Breast epithelium (tissue), 4 donors: Measurements from ENCODE around the gene NUP43. TPM values are rescaled to one million over a fixed set of nuclear protein-coding genes. Genes with fewer than 3 reads are reported as not detected.

ENCODE experiments used
- DNase-seq, 2 donors: peaks; one replicate each; pipeline ENCODE4 v3.0.0-alpha.2; 2019; ENCODE audit warnings: low spot score in 2 of 2
- H3K27ac ChIP-seq, 2 donors: fragments of 200-600 bp; sonication (generic) in 1 of 2; one replicate each; pipeline ENCODE4 v1.5.1; 2016 to 2019; ENCODE audit warnings: mild to moderate bottlenecking in 1 of 2
- H3K27me3 ChIP-seq, 2 donors: fragments of 200-600 bp; sonication (generic) in 1 of 2; one replicate each; pipeline versions ENCODE4 v1.5.1 to v1.6.0; 2017 to 2019; ENCODE audit warnings: control low read depth in 1 of 2, mild to moderate bottlenecking in 1 of 2
- H3K36me3 ChIP-seq: fragments of 200-600 bp; one replicate; pipeline ENCODE4 v1.5.1; 2019
- H3K4me1 ChIP-seq, 2 donors: fragments of 200-600 bp; sonication (generic); one replicate each; pipeline ENCODE4 v1.5.1; 2016 to 2019; ENCODE audit warnings: control low read depth in 1 of 2
- H3K4me3 ChIP-seq, 3 donors: fragments of 200-600 bp; sonication (generic); 1 replicate in 2 of 3; 2 replicates in 1 of 3; pipeline ENCODE4 v1.5.1; 2016 to 2019; ENCODE audit warnings: mild to moderate bottlenecking in 3 of 3, moderate library complexity in 2 of 3
- H3K9me3 ChIP-seq, 2 donors: fragments of 200-600 bp; sonication (generic) in 1 of 2; one replicate each; pipeline ENCODE4 v1.5.1; 2016 to 2019; ENCODE audit warnings: control low read depth in 1 of 2
- POLR2A ChIP-seq: fragments of 450-650 bp; IDR thresholded peaks from one replicate; pipeline ENCODE4 v1.6.1; 2016; ENCODE audit warnings: antibody characterized with exemption, mild to moderate bottlenecking, moderate library complexity
- POLR2AphosphoS5 ChIP-seq, 3 donors: sonication (generic); formaldehyde crosslinking; IDR thresholded peaks; one replicate each; pipeline ENCODE4 v1.6.1; 2017; ENCODE audit warnings: antibody characterized with exemption in 3 of 3
- intact Hi-C: fragments of 100-400 bp; cut with DNase I; formaldehyde crosslinking; loops from one replicate; pipeline ENCODE4 v1.15.1; 2023; ENCODE audit warnings: low total_unique reads
- total RNA-seq, 3 donors: library from RNA; depleted of rRNA; stranded (reverse); fragments of >200 nt; gene quantifications; one replicate each; pipeline ENCODE4 v1.1.0, GENCODE V29; 2016
- TF ChIP-seq, protein P1 (sequence below), 3 donors: fragments of 450-650 bp; IDR thresholded peaks; one replicate each; pipeline ENCODE4 v1.5.1; 2016 to 2017; ENCODE audit warnings: antibody characterized with exemption in 3 of 3, mild to moderate bottlenecking in 3 of 3, moderate library complexity in 3 of 3

Gene NUP43
- total RNA-seq, 3 donors from 2014 or later, result 15.5 to 27.8 (median 22.6) TPM

DNA sequence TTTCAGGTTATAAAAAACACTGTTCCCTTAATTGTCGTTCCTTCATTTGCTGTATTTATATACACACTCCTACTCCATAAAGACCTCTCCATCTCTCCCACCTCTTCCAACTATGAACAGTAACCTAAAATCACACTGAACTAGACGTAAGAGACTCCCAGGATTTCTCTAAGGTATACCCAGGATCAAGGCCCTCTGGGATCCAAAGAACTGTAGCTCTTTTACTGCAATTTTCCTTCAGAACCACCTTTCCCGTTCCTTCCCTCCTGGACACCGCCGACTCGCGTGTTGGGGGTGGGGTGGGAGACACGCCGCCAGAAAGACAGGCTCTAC is 29.1 kb downstream of the NUP43 start:
- Histone ChIP-seq H3K27me3 (no peaks in the 10 kb centered on the region), H3K27ac (peak overlapping the region; percentile 99 to 100), H3K9me3 (no peaks in the 10 kb centered on the region), H3K4me3 (peak overlapping the region; percentile 87 to 95 (median 94)), H3K4me1 (no peaks in the 10 kb centered on the region), H3K36me3 (no peaks in the 10 kb centered on the region)
- no peak for DNase-seq
- TF ChIP-seq POLR2AphosphoS5 (IDR thresholded peaks at IDR 0.05), result no peak
- TF ChIP-seq, protein P1, sequence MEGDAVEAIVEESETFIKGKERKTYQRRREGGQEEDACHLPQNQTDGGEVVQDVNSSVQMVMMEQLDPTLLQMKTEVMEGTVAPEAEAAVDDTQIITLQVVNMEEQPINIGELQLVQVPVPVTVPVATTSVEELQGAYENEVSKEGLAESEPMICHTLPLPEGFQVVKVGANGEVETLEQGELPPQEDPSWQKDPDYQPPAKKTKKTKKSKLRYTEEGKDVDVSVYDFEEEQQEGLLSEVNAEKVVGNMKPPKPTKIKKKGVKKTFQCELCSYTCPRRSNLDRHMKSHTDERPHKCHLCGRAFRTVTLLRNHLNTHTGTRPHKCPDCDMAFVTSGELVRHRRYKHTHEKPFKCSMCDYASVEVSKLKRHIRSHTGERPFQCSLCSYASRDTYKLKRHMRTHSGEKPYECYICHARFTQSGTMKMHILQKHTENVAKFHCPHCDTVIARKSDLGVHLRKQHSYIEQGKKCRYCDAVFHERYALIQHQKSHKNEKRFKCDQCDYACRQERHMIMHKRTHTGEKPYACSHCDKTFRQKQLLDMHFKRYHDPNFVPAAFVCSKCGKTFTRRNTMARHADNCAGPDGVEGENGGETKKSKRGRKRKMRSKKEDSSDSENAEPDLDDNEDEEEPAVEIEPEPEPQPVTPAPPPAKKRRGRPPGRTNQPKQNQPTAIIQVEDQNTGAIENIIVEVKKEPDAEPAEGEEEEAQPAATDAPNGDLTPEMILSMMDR (IDR thresholded peaks at IDR 0.05), result no peak
- no peak for TF ChIP-seq POLR2A
- intact Hi-C loops, result no loop called here

GRCh38 chr6:149716181-149716963 is 30.0 kb downstream of the NUP43 start:
- Histone ChIP-seq H3K27me3 (no peaks in the 10 kb centered on the region), H3K9me3 (no peaks in the 10 kb centered on the region), H3K4me3 (peak overlapping the region; percentile 87 to 95 (median 94)), H3K36me3 (no peaks in the 10 kb centered on the region), H3K4me1 (no peaks in the 10 kb centered on the region), H3K27ac (peak overlapping the region in 1 of 2 donors; percentile 99)
- no peak for DNase-seq
- intact Hi-C loops, result no loop called here
- TF ChIP-seq POLR2AphosphoS5 (IDR thresholded peaks at IDR 0.05), result no peak
- TF ChIP-seq POLR2A, result no peak
- TF ChIP-seq, protein P1 (IDR thresholded peaks at IDR 0.05), result no peak

DNA sequence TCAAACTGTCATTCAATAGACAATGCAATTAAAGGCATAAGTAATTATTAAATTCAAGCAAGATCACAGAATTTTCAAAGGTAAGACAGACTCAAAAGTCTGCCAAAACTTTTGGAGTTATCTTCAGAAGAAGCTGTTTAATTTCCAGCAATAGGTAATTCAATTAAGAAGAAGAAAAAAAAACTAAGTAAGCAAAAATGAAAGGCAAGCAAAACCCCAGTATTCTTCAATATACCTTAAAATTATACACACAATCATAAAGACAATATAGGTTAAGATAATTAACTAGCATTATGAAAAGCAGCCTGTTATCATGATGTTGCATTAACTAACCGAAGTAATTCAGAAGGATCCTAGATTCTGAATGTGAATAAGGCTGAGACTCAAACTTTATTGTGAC is 31.9 kb downstream of the NUP43 start:
- Histone ChIP-seq H3K4me1 (no peaks in the 10 kb centered on the region), H3K27ac (no peak overlapping the region), H3K9me3 (no peaks in the 10 kb centered on the region), H3K27me3 (no peaks in the 10 kb centered on the region), H3K36me3 (no peaks in the 10 kb centered on the region), H3K4me3 (no peak overlapping the region)
- TF ChIP-seq, protein P1 (IDR thresholded peaks at IDR 0.05), result no peak
- TF ChIP-seq POLR2AphosphoS5 (IDR thresholded peaks at IDR 0.05) (no peak), POLR2A (no peak)
- DNase-seq, result no peak
- intact Hi-C loops, result loop anchor here (5.0 kb wide), 1 partner anchor 687 kb away; no protein-coding TSS in a partner anchor

DNA sequence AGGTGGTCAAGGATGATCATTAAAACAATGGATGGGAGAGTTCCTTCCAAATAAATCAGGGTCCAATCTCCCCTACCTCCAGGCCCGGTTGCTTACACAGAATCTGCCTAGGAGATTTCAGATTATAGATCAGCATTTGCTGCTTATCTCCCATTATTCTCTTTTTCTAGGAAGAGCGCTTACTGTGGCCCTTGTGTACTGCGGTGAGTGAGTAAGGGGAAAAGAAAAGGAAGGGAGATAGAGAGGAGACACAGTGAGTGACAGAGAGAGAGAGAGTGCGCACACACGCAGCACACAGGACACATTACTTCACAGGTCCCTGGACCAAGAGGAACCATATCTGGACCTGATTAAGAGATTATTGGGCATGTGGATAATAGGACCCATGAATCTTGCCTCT is 34.6 kb downstream of the NUP43 start:
- Histone ChIP-seq H3K27me3 (no peaks in the 10 kb centered on the region), H3K9me3 (no peaks in the 10 kb centered on the region), H3K4me3 (no peak overlapping the region), H3K4me1 (peaks cover 0 to 3% of the 10 kb centered on the region in 2 donors), H3K36me3 (no peaks in the 10 kb centered on the region), H3K27ac (no peak overlapping the region)
- no peak for TF ChIP-seq POLR2A
- TF ChIP-seq, protein P1 (IDR thresholded peaks at IDR 0.05), result no peak
- TF ChIP-seq POLR2AphosphoS5 (IDR thresholded peaks at IDR 0.05), result no peak
- DNase-seq, result no peak
- intact Hi-C loops, result loop anchor here (2.0 to 5.0 kb wide), 2 partner anchors 35 to 684 kb away; partner anchors contain the start of gene NUP43

DNA sequence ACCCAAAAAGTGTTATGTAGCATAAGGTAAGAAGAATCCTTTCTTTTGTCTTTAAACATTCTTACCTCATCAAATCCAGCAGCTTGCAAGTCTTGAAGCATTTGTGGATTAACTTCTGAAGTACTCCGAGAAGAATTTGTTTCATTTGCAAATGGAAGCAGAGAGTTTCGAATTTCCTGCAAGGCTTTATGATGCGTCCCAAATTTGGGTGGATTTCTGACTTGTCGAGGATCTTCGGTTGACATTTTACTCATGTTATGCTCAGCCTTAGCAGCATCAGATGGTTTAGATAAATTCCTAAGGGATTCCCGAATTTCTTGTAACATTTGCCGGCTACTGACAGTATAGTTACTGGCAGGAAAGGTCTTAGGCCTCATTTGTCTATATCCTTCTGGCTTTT is 44.6 kb downstream of the NUP43 start:
- Histone ChIP-seq H3K4me1 (no peaks in the 10 kb centered on the region), H3K36me3 (no peaks in the 10 kb centered on the region), H3K9me3 (no peaks in the 10 kb centered on the region), H3K4me3 (no peak overlapping the region), H3K27me3 (no peaks in the 10 kb centered on the region), H3K27ac (no peak overlapping the region)
- no peak for DNase-seq
- intact Hi-C loops, result no loop called here
- TF ChIP-seq POLR2AphosphoS5 (IDR thresholded peaks at IDR 0.05) (no peak), POLR2A (no peak)
- TF ChIP-seq, protein P1 (IDR thresholded peaks at IDR 0.05), result no peak
